Subcutaneous adipose tissue (tissue), 4 donors: ENCODE data around the gene SEL1L. TPM values are rescaled to one million over a fixed set of nuclear protein-coding genes. Genes with fewer than 3 reads are reported as not detected.

ENCODE experiments used
- total RNA-seq, 4 donors: library from RNA; depleted of rRNA; stranded (reverse); fragments of >200 nt; gene quantifications; one replicate each; pipeline ENCODE4 v1.1.0, GENCODE V29; 2016
- TF ChIP-seq, protein P1 (sequence below): fragments of 450-650 bp; IDR thresholded peaks from one replicate; pipeline ENCODE4 v1.5.1; 2016; ENCODE audit warnings: low read depth, mild to moderate bottlenecking, control low read depth, antibody characterized with exemption, moderate library complexity

The SEL1L gene
- total RNA-seq, 4 donors from 2014 or later = 80.4 to 106 (median 94.9) TPM

DNA sequence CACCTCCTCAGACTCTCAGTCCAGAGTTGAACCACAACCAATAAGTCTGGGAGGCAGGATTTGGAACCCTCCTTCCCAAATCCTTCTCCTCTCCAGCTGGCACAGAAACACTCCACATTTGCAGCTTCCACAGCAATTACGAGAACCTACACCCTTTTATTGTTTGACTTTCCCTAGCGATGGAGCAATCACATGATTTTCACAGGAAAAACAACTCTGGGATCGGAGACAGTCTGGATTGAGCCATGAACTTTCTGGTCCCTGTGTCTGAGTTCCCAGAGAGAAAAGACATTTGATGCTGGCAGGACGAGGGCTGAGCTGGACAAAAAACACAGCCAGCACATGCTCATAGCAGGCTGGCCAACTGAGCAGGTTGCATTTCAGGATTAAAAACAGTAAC lies 84.5 kb downstream of the SEL1L start:
- TF ChIP-seq, protein P1, sequence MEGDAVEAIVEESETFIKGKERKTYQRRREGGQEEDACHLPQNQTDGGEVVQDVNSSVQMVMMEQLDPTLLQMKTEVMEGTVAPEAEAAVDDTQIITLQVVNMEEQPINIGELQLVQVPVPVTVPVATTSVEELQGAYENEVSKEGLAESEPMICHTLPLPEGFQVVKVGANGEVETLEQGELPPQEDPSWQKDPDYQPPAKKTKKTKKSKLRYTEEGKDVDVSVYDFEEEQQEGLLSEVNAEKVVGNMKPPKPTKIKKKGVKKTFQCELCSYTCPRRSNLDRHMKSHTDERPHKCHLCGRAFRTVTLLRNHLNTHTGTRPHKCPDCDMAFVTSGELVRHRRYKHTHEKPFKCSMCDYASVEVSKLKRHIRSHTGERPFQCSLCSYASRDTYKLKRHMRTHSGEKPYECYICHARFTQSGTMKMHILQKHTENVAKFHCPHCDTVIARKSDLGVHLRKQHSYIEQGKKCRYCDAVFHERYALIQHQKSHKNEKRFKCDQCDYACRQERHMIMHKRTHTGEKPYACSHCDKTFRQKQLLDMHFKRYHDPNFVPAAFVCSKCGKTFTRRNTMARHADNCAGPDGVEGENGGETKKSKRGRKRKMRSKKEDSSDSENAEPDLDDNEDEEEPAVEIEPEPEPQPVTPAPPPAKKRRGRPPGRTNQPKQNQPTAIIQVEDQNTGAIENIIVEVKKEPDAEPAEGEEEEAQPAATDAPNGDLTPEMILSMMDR = no peak

DNA sequence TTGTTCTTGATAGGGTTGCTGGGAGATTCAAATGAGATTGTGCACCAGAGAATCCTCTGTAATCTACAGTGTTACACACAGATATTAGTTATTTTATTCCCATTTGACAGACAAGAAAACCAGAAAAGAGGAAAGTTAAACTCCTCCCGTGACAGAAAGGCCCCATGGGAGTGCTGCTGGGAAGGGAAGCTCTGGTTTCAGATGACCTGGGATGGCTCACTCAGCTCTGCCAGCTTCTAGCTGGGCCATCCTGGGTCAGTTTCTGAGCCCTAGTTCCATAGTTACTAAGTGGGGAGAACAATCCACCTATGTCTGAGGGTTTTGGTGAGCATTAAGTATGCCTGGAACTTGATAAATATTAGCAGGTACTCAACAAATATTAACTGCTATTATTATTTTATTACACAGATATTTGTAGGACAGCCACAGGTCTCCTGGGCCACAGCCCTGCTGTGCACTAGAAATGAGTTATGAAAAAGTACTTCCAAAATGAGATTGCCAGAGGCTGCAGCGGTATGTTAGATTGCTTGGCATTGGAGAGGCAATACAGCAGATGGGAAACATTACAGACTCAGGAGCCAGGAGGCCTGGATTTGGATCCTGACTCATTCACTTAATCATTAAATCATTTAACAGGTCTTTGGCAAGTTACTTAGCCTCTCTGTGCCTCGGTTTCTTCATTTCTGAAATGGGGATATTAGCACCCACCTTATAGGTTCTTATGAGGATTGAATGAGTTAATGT lies 86.5 kb downstream of the SEL1L start:
- TF ChIP-seq, protein P1 = no peak

DNA sequence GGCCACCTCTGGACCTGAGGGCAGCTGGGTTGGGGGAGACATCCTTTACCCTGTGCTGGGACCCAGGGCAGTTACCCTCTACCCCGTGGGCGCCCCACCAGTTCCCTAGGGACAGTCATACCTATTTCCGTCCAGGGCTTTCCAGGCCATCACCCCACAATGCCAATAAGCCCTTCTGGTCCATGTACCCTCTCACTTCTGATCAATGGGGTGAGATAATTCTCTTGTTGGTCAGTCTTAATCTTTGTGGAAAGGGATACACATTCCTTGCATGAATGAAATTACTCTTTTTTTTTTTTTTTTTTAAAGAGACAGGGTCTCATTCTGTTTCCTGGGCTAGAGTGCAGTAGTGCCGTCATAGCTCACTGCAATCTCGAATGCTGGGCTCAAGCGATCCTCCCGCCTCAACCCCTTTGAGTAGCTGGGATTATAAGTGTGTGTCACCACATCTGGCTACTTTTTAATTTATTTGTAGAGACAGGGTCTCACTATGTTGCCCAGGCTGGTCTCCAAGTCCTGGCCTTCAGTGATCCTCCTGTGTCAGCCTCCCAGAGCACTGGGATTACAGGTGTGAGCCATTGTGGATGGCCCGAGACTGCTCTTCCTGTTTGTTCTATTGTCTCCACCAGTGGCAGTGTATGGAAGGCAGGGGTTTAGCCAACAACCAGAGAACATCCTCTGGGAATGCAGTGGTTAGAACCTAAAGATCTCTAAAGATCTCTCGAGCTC lies 87.2 kb downstream of the SEL1L start:
- TF ChIP-seq, protein P1 = no peak

DNA sequence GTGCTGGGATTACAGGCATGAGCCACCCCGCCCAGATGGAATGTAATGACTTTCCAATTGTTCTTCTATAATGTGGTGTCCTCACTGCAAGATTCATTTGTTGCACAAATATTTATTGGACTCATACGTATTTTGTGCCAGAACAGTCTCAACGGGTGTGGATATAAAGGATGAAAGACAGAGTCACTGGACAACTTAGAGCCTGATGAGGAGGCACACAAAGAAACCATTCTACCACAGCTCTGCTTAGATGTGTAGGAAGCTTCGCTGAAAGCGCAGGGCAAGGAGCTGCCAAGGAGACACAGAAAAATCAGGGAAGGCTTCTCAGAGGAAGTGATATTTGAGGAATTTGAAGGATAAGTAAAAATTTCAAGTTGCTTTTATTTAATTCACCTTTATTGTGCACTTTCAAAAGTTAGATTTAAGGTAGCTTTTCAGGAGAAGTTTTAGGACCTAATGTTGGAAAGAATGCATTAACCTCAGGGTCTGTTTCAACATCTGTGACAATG lies 92.0 kb downstream of the SEL1L start:
- TF ChIP-seq, protein P1 = no peak

DNA sequence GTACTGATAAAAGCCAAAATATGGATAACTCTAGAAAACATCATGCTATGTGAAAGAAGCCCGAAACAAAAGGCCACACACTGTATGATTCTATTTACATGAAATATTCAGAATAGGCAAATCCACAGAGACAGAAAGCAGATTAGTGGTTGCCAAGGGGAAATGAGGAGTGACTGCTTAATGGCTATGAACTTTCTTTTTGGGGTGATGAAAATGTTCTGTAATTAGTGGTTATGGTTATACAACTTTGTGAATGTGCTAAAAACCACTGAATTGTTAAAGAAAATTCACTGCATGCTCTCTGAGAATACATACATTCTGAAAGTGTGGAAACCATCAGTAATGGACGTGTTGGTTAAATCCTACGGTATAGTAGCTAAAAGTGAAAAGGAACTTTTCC lies 93.6 kb downstream of the SEL1L start:
- TF ChIP-seq, protein P1 = no peak

DNA sequence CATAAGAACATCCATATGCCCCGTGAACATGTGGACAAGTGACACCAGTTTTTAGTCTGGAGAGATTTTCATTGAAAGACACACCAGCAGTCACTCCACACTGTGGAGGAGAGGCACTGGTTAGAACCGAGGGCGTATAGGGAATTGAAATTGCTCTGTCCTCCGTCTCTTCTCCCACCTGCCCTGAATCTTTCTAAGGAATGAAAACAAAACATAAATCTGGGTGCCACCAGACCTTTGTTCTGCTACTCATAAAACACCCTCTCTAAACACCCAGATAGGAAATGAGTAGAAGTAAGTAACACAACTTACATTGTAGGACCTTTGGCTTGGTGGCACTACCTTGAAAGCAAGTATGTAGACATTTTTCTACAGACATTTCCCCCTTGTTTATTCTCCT lies 96.4 kb downstream of the SEL1L start:
- TF ChIP-seq, protein P1 = no peak
